NCI-H1436 (cell line): ENCODE results near the gene PIN1.
"Not testable (repeated sequence)": the region's sequence is repeated elsewhere in the genome, so short reads cannot be mapped to it uniquely, and the experiment has no call there.

Experiments used
- DNase-seq: peaks from one replicate; lab custom pipeline; 2025; lab: John Stamatoyannopoulos, UW

The PIN1 gene

DNA sequence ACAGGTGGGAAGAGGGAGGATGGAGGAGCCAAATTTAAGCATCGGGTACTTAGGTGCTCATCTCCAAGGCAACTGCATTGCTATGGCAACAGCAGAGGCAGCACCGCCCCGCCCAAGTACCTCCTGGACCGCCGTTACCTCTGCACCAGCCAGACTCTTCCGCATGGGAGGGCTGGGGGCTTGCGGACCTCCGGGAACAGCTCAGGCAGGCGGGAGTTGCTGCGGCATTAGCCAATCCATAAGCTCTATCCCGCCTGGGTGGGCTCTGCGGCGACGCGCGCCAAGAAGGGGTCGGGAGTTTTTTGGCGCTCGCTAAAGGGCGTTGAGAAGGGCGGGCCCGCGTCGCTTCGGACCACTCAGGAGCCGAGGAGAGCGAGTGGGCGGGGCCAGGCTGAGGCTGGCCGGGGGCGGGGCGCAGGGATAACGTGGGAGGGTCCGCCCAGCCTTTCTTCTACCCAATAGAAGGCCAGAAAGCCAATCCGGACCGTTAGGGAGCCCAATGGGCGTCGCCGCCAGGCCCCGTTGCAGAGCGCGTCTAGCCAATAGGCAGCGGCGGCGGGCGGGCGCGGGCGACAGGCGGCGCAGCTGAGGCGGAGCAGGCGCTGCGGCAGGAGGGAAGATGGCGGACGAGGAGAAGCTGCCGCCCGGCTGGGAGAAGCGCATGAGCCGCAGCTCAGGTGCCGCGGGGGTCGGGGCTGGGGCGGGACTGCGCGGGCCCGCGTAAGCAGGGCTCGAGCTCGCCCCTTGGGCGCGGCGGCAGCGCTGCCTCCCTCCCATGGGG is at the start of gene PIN1:
Gene PIN1 (plus strand): TSS at position 593 of the 781 bp plus-strand sequence. CDS start 27 bp downstream, at position 620.
- DNase-seq: peak; percentile 98

GRCh38 chr19:9785367-9786331 is 49.5 kb upstream of the PIN1 start:
- peak; percentile 97 for DNase-seq

DNA sequence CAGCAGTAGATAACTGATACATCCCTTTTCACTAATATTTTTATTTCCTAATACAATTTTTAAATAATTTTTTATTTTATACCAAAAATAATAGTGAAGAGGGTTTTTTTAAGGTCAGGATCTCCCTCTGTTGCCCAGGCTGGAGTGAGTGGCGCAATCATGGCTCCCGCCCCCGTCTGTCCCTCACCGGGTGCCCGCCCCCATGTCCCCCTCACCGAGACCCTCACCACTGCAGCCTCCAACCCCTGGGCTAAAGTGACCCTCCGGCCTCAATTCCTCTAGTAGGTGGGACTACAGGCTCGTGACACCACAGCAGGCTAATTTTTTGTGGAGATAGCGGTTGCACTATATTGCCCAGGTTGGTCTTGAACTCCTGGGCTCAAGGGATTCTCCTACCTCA is 48.8 kb upstream of the PIN1 start:
- DNase-seq: no peak

DNA sequence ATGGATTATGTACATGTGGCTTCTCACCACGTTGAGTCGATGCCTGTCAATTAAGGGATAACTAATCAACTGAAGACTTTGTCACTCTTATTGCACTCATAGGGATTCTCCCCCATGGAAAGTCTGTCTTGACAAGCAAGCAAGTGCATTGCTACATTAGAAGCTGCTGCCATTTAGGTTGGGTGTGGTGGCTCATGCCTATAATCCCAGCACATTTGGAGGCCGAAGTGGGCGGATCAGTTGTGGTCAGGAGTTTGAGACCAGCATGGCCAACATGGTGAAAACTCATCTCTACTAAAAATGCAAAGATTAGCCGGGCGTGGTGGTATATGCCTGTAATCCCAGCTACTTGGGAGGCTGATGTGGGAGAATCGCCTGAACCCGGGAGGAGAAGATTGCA is 48.3 kb upstream of the PIN1 start:
- no peak for DNase-seq

GRCh38 chr19:9788604-9789003 is 46.5 kb upstream of the PIN1 start:
- not testable (repeated sequence) for DNase-seq

DNA sequence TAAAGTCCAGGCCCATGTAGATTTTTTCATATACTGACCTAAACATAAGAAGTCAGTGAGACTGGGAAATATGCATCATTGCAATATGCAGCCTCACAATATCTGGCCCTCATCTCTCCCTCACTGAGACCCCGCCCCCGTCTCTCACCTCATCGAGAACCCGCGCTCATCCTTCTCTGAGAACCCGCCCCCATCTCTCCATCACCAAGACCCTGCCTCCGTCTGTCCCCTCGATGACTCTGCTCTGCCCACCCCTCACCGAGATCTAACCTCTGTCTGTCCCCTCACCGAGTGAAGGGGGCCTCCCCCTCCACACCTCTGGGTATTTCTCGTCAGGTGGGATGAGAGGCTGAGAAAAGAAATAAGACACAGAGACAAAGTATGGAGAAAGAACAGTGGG is 46.1 kb upstream of the PIN1 start:
- DNase-seq: no peak

- not testable (repeated sequence) for DNase-seq
Measured at GRCh38 chr19:9789579-9789978, 45.5 kb upstream of the PIN1 start.

DNA sequence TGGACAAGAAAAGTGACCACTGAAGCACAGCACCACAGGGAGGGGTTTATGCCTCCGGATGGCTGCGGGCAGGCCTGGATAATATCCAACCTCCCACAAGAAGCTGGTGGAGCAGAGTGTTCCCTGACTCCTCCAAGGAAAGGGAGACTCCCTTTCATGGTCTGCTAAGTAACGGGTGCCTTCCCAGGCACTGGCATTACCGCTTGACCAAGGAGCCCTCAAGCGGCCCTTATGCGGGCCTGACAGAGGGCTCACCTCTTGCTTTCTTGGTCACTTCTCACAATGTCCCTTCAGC is 44.1 kb upstream of the PIN1 start:
- DNase-seq: not testable (repeated sequence)

DNA sequence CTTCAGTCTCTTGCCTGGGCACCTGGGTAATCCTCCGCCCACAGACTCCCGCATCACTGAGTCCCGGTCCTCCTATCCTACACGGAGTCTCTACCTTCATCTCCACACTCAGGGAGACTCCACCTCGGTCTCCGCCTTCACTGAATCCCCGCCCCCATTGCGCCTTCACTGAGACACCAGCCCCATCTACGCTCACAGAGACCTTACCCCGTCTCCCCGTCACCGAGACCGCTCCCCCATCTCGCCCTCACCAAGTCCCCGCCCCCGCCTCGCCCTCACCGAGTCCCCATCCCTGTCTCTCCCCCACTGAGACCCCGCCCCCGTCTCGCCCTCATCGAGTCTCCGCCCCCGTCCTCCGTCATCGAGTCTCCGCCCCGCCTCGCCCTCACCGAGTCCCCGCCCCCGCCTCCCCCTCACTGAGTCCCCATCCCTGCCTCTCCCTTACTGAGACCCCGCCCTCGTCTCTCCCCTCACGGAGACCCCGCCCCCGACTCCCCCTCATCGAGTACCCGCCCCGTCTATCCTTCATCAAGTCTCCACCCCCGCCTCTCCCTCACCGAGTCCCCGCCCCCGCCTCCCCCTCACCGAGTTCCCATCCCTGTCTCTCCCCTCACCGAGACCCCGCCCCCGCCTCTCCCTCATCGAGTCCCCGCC is 43.4 kb upstream of the PIN1 start:
- DNase-seq: peak; percentile 96

- DNase-seq: peak; percentile 99
Measured at GRCh38 chr19:9792206-9793070, 42.7 kb upstream of the PIN1 start.

- DNase-seq: peak; percentile 37
Measured at GRCh38 chr19:9793071-9793591, 42.0 kb upstream of the PIN1 start.

GRCh38 chr19:9796113-9796773 is 38.9 kb upstream of the PIN1 start:
- peak; percentile 76 for DNase-seq

- no peak for DNase-seq
Measured at GRCh38 chr19:9797871-9798270, 37.2 kb upstream of the PIN1 start.

- DNase-seq: no peak
Measured at GRCh38 chr19:9799162-9799561, 36.0 kb upstream of the PIN1 start.

DNA sequence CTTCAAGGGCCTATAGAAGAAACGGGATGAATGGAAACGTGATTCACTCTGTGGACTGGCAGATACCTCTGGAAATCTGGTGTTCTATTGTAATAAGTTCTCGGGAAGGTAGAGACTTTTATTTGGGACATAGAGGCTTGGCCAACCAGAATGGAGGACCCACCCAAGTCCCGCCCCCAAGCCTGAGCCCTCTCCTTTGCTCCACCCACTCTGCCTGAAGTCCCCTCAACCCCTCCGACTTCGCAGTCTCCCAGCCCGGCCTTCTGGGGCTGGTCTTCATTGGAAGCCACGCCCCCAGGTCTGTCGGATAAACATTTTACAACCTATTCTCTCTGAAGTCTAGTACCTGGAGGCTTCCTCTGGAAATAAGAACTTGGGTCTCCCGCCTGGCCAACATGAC is 33.1 kb upstream of the PIN1 start:
- DNase-seq: no peak

- DNase-seq: no peak
Measured at GRCh38 chr19:9806803-9807202, 28.3 kb upstream of the PIN1 start.

- DNase-seq: no peak
Measured at GRCh38 chr19:9808855-9809824, 26.0 kb upstream of the PIN1 start.

DNA sequence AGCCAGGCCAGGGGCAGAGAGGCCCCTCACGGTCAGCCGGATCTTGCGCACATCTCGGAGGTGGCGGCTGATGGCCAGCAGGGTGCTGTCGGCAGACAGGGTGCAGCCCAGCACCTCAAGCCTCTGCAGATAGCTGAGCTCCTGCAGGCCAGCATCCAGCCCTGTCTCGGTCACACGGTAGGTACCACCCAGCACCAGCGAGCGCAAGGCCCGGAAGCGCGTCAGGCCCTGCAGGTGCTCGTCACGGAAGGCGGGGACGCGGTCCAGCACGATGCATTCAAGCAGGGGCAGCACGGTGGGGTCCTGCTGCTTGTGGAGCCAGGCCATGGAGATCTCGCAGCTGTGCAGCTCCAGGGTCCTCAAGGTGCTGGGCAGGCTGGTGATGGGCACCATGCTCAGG is 24.0 kb upstream of the PIN1 start:
- no peak for DNase-seq

DNA sequence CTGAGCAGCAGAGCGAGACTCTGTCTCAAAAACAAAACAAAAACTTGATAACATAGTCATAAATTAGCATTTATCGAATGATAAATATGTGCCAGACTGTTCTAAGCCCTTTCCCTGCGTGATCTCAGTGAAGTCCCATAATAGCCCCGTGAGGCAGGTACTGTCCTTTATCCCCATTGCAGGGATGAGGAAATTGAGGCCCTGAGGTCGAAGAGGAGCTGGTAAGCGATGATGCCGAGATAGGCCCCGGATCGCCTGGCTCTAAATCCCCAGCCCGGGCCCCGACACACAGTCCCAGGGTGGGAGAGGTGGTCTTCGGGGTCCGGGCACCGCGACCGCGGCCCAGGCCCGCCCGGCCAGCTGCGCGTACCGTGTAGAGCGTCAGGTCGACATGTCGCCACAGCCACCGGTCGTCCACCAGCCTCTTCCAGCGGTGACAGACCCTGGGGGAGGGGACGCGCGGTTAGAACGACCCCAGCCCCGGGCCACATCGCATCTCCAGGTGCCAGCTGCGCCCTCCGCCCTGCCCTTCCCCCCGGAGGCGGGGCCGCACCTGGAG is 16.9 kb upstream of the PIN1 start:
- no peak for DNase-seq
